GM23248 (cell line): ENCODE measurements around the gene MON1A. TPM values are rescaled to one million over a fixed set of nuclear protein-coding genes. Genes with fewer than 3 reads are reported as not detected.

ENCODE experiments used
- DNase-seq: peaks from one replicate; pipeline ENCODE4 v3.0.0-alpha.2; 2015
- H2AFZ ChIP-seq: fragments of 200-600 bp; sonication (generic); 2 replicates; pipeline ENCODE4 v1.6.1; 2016; ENCODE audit warnings: antibody characterized with exemption
- H3F3A ChIP-seq: fragments of 200-600 bp; sonication (generic); 2 replicates; pipeline ENCODE4 v1.6.1; 2016; ENCODE audit warnings: mild to moderate bottlenecking, antibody characterized with exemption, mixed run types; ENCODE audit not compliant: insufficient read depth
- H3K27ac ChIP-seq: fragments of 200-600 bp; sonication (generic); 2 replicates; pipeline ENCODE4 v1.5.1; 2016; ENCODE audit warnings: mild to moderate bottlenecking
- H3K27me3 ChIP-seq: fragments of 200-600 bp; sonication (generic); replicated peaks from 2 replicates; pipeline ENCODE4 v1.6.1; 2016; ENCODE audit warnings: mild to moderate bottlenecking; ENCODE audit not compliant: insufficient read depth
- H3K36me3 ChIP-seq: fragments of 200-600 bp; sonication (generic); 2 replicates; pipeline ENCODE4 v1.6.1; 2016; ENCODE audit warnings: low read depth, mild to moderate bottlenecking
- H3K4me1 ChIP-seq: fragments of 200-600 bp; sonication (generic); 2 replicates; pipeline ENCODE4 v1.6.1; 2016; ENCODE audit warnings: mild to moderate bottlenecking; ENCODE audit not compliant: insufficient read depth
- H3K4me2 ChIP-seq: fragments of 200-600 bp; sonication (generic); one replicate; pipeline ENCODE4 v1.6.1; 2016; ENCODE audit warnings: mild to moderate bottlenecking; ENCODE audit not compliant: unreplicated experiment
- H3K4me3 ChIP-seq: fragments of 200-600 bp; sonication (generic); 2 replicates; pipeline ENCODE4 v1.5.1; 2016; ENCODE audit warnings: mild to moderate bottlenecking
- H3K79me2 ChIP-seq: fragments of 200-600 bp; sonication (generic); 2 replicates; pipeline ENCODE4 v1.6.1; 2016; ENCODE audit warnings: mild to moderate bottlenecking; ENCODE audit not compliant: insufficient read depth
- H3K9ac ChIP-seq: fragments of 200-600 bp; sonication (generic); 2 replicates; pipeline ENCODE4 v1.6.1; 2016; ENCODE audit warnings: mild to moderate bottlenecking
- H3K9me2 ChIP-seq: fragments of 200-600 bp; sonication (generic); 2 replicates; pipeline ENCODE4 v1.6.1; 2016; ENCODE audit warnings: mixed run types, mild to moderate bottlenecking, moderate library complexity; ENCODE audit not compliant: insufficient read depth
- H3K9me3 ChIP-seq: fragments of 200-600 bp; sonication (generic); one replicate; pipeline ENCODE4 v1.6.1; 2017; ENCODE audit warnings: low read depth
- H4K20me1 ChIP-seq: fragments of 200-600 bp; sonication (generic); 2 replicates; pipeline ENCODE4 v1.6.0; 2016; ENCODE audit not compliant: insufficient read depth
- EZH2 ChIP-seq: fragments of 200-600 bp; sonication (generic); IDR thresholded peaks from 2 replicates; pipeline ENCODE4 v1.6.1; 2018; ENCODE audit warnings: antibody characterized with exemption, mild to moderate bottlenecking; ENCODE audit not compliant: insufficient read depth, poor library complexity, severe bottlenecking
- EZH2phosphoT487 ChIP-seq: fragments of 200-600 bp; sonication (generic); IDR thresholded peaks from 2 replicates; pipeline ENCODE4 v1.6.1; 2018; ENCODE audit warnings: antibody characterized with exemption, moderate library complexity, mild to moderate bottlenecking, low read depth; ENCODE audit not compliant: insufficient read depth
- WGBS, 2 experiments: methylation state at CpG; one replicate each; pipeline ENCODE4 v1.1.6; 2015 to 2017; ENCODE audit warnings: low lambda C conversion rate in 2 of 2, low coverage in 1 of 2; ENCODE audit errors: missing lambda C conversion rate in 2 of 2; 5-methylcytosine and 5-hydroxymethylcytosine counted together
- in situ Hi-C: fragments of 300-500 bp; cut with MboI; formaldehyde crosslinking; loops from 2 replicates; pipeline ENCODE4 v1.15.0; 2020
- polyA plus RNA-seq: library from polyadenylated mRNA; unstranded; fragments of >200 nt; fragmentation: Nextera tagmentation; extraction: Ambion mirVana; gene quantifications from 2 replicates; pipeline ENCODE4 v1.2.1, GENCODE V29; 2016
- total RNA-seq: library from RNA; depleted of rRNA; stranded (reverse); fragments of >200 nt; shearing (Covaris generic); gene quantifications from 2 replicates; pipeline ENCODE4 v1.2.3, GENCODE V29; 2014

Gene MON1A
- total and polyA plus RNA-seq, 2 experiments from 2014 or later, result 13.6 to 15.0 TPM

GRCh38 chr3:49880581-49881315, 48.9 kb downstream of the MON1A start:
- Histone ChIP-seq H3K27ac (no peak overlapping the region), H3K9me2 (no peaks in the 10 kb centered on the region), H3K4me3 (no peak overlapping the region), H3K27me3 (peaks cover 8% of the 10 kb centered on the region), H3K4me1 (no peaks in the 10 kb centered on the region), H3K9me3 (no peaks in the 10 kb centered on the region), H3K79me2 (no peaks in the 10 kb centered on the region), H3K9ac (no peak overlapping the region), H3K36me3 (no peaks in the 10 kb centered on the region), H3F3A (no peaks in the 10 kb centered on the region), H4K20me1 (no peaks in the 10 kb centered on the region), H2AFZ (no peak overlapping the region), H3K4me2 (no peak overlapping the region)
- DNase-seq, result no peak
- in situ Hi-C loops, result no loop called here
- WGBS, 2 experiments, result 16 to 25% methylated on average over 6 of the region's 6 CpGs
- TF ChIP-seq EZH2phosphoT487 (no peak), EZH2 (no peak)

GRCh38 chr3:49879721-49880120, 49.9 kb downstream of the MON1A start:
- Histone ChIP-seq H3F3A (no peaks in the 10 kb centered on the region), H3K4me3 (no peak overlapping the region), H3K9me3 (no peaks in the 10 kb centered on the region), H3K27ac (no peak overlapping the region), H3K9ac (no peak overlapping the region), H3K36me3 (no peaks in the 10 kb centered on the region), H3K27me3 (peaks cover 8% of the 10 kb centered on the region), H3K4me2 (no peak overlapping the region), H3K4me1 (no peaks in the 10 kb centered on the region), H3K9me2 (no peaks in the 10 kb centered on the region), H2AFZ (no peak overlapping the region), H4K20me1 (no peaks in the 10 kb centered on the region), H3K79me2 (no peaks in the 10 kb centered on the region)
- 55 to 65% methylated on average over 2 of the region's 2 CpGs for WGBS, 2 experiments
- in situ Hi-C loops, result no loop called here
- TF ChIP-seq EZH2phosphoT487 (no peak), EZH2 (no peak)
- no peak for DNase-seq

GRCh38 chr3:49878686-49879085, 50.9 kb downstream of the MON1A start:
- Histone ChIP-seq H3K9me3 (no peaks in the 10 kb centered on the region), H3K4me1 (no peaks in the 10 kb centered on the region), H3F3A (no peaks in the 10 kb centered on the region), H3K9ac (no peak overlapping the region), H2AFZ (no peak overlapping the region), H3K79me2 (no peaks in the 10 kb centered on the region), H4K20me1 (no peaks in the 10 kb centered on the region), H3K4me2 (no peak overlapping the region), H3K27me3 (peaks cover 8% of the 10 kb centered on the region), H3K36me3 (no peaks in the 10 kb centered on the region), H3K27ac (no peak overlapping the region), H3K9me2 (no peaks in the 10 kb centered on the region), H3K4me3 (no peak overlapping the region)
- in situ Hi-C loops, result no loop called here
- TF ChIP-seq EZH2phosphoT487 (no peak), EZH2 (no peak)
- no peak for DNase-seq

GRCh38 chr3:49877716-49878115, 51.9 kb downstream of the MON1A start:
- no peaks in the 10 kb centered on the region for H4K20me1 ChIP-seq
- no peaks in the 10 kb centered on the region for H3F3A ChIP-seq
- no peak overlapping the region for H3K4me3 ChIP-seq
- 7 to 11% methylated on average over 2 of the region's 2 CpGs for WGBS, 2 experiments
- TF ChIP-seq EZH2phosphoT487, result no peak
- TF ChIP-seq EZH2, result no peak
- H3K36me3 ChIP-seq, result no peaks in the 10 kb centered on the region
- no peaks in the 10 kb centered on the region for H3K4me1 ChIP-seq
- H3K9me3 ChIP-seq, result no peaks in the 10 kb centered on the region
- H3K79me2 ChIP-seq, result no peaks in the 10 kb centered on the region
- in situ Hi-C loops, result no loop called here
- H2AFZ ChIP-seq, result no peak overlapping the region
- no peak overlapping the region for H3K9ac ChIP-seq
- no peak for DNase-seq
- H3K27me3 ChIP-seq, result peaks cover 7% of the 10 kb centered on the region
- H3K9me2 ChIP-seq, result no peaks in the 10 kb centered on the region
- H3K4me2 ChIP-seq, result no peak overlapping the region
- no peak overlapping the region for H3K27ac ChIP-seq
